CD14-positive monocyte (primary cell): Measurements from ENCODE around the gene FOXR1. TPM values are rescaled to one million over a fixed set of nuclear protein-coding genes. Genes with fewer than 3 reads are reported as not detected.

Experiments used
- DNase-seq, 3 donors: peaks; one replicate each; pipeline ENCODE4 v3.0.0-alpha.2; 2011 to 2022
- H2AFZ ChIP-seq: 2 replicates; pipeline ENCODE4 v1.6.0; 2012; ENCODE audit warnings: mild to moderate bottlenecking, low read depth, low read length, inconsistent platforms; ENCODE audit not compliant: insufficient read depth, poor library complexity, severe bottlenecking
- H3K27ac ChIP-seq, 2 donors: 1 replicate in 1 of 2; 2 replicates in 1 of 2; pipeline ENCODE4 v1.5.1; 2012 to 2013; ENCODE audit warnings: low read length in 2 of 2, control low read depth in 1 of 2, inconsistent platforms in 1 of 2, low read depth in 1 of 2, mild to moderate bottlenecking in 1 of 2
- H3K27me3 ChIP-seq, 2 donors: one replicate each; pipeline versions ENCODE4 v1.6.0 to v1.6.1; 2011 to 2013; ENCODE audit warnings: low read length in 2 of 2; ENCODE audit not compliant: control insufficient read depth in 2 of 2, insufficient read depth in 2 of 2
- H3K36me3 ChIP-seq, 2 donors: replicated peaks in 1 of 2; 1 replicate in 1 of 2; 2 replicates in 1 of 2; pipeline versions ENCODE4 v1.5.1 to v1.6.1; 2012 to 2013; ENCODE audit warnings: low read length in 2 of 2, control low read depth in 1 of 2, inconsistent platforms in 1 of 2, mild to moderate bottlenecking in 1 of 2; ENCODE audit not compliant: insufficient read depth in 2 of 2, control insufficient read depth in 1 of 2
- H3K4me1 ChIP-seq, 2 donors: 1 replicate in 1 of 2; 2 replicates in 1 of 2; pipeline versions ENCODE4 v1.5.1 to v1.6.1; 2012 to 2013; ENCODE audit warnings: low read length in 2 of 2, control low read depth in 1 of 2, inconsistent platforms in 1 of 2, mild to moderate bottlenecking in 1 of 2, moderate library complexity in 1 of 2; ENCODE audit not compliant: insufficient read depth in 2 of 2, control insufficient read depth in 1 of 2
- H3K4me2 ChIP-seq: replicated peaks from 2 replicates; pipeline ENCODE3; 2012; ENCODE audit warnings: low read length, moderate library complexity, mild to moderate bottlenecking; ENCODE audit not compliant: poor library complexity, severe bottlenecking; ENCODE audit errors: extremely low read depth
- H3K4me3 ChIP-seq, 3 experiments: fragments of 200-600 bp in 1 of 3; sonication (generic) in 1 of 3; replicated peaks in 1 of 3; 1 replicate in 2 of 3; 2 replicates in 1 of 3; pipeline ENCODE4 v1.5.1; 2011 to 2013; ENCODE audit warnings: low read length in 3 of 3, mild to moderate bottlenecking in 3 of 3, control low read depth in 2 of 3, low read depth in 2 of 3, inconsistent platforms in 1 of 3, moderate library complexity in 1 of 3
- H3K79me2 ChIP-seq: 2 replicates; pipeline ENCODE4 v1.6.0; 2012; ENCODE audit warnings: mild to moderate bottlenecking, control low read depth, inconsistent platforms, low read length, moderate library complexity; ENCODE audit not compliant: insufficient read depth
- H3K9ac ChIP-seq: 2 replicates; pipeline ENCODE4 v1.6.0; 2017; ENCODE audit warnings: low read length, mild to moderate bottlenecking; ENCODE audit not compliant: insufficient read depth, poor library complexity, severe bottlenecking
- H3K9me3 ChIP-seq, 2 donors: replicated peaks in 1 of 2; 1 replicate in 1 of 2; 2 replicates in 1 of 2; pipeline versions ENCODE4 v1.5.1 to v1.6.1; 2012 to 2013; ENCODE audit warnings: low read length in 2 of 2, control low read depth in 1 of 2; ENCODE audit not compliant: control insufficient read depth in 1 of 2, insufficient read depth in 1 of 2
- H4K20me1 ChIP-seq: 2 replicates; pipeline ENCODE4 v1.6.0; 2012; ENCODE audit warnings: mild to moderate bottlenecking, low read length, control low read depth, moderate library complexity; ENCODE audit not compliant: insufficient read depth
- H3K27ac Mint-ChIP-seq, 7 donors: one replicate each; pipeline ENCODE4 v1.8.0; 2020; ENCODE audit warnings: mild to moderate bottlenecking in 7 of 7, mixed read lengths in 7 of 7, moderate library complexity in 6 of 7, inconsistent platforms in 2 of 7
- H3K27me3 Mint-ChIP-seq, 3 donors: one replicate each; pipeline ENCODE4 v1.8.0; 2021 to 2022; ENCODE audit warnings: low read depth in 3 of 3, mild to moderate bottlenecking in 3 of 3, mixed read lengths in 3 of 3, moderate library complexity in 3 of 3, inconsistent platforms in 1 of 3
- H3K36me3 Mint-ChIP-seq, 2 donors: one replicate each; pipeline ENCODE4 v1.8.0; 2020; ENCODE audit warnings: mixed read lengths in 2 of 2, inconsistent platforms in 1 of 2, mild to moderate bottlenecking in 1 of 2
- H3K4me1 Mint-ChIP-seq: one replicate; pipeline ENCODE4 v1.8.0; 2020; ENCODE audit warnings: mild to moderate bottlenecking, mixed read lengths
- H3K4me3 Mint-ChIP-seq, 2 donors: one replicate each; pipeline ENCODE4 v1.8.0; 2020; ENCODE audit warnings: mild to moderate bottlenecking in 2 of 2, mixed read lengths in 2 of 2, moderate library complexity in 1 of 2
- H3K9me3 Mint-ChIP-seq, 7 donors: one replicate each; pipeline ENCODE4 v1.8.0; 2020 to 2022; ENCODE audit warnings: mixed read lengths in 7 of 7, mild to moderate bottlenecking in 6 of 7, moderate library complexity in 6 of 7, inconsistent platforms in 2 of 7
- CTCF ChIP-seq: fragments of 200-600 bp; IDR thresholded peaks from one replicate; pipeline ENCODE4 v1.8.0; 2022; ENCODE audit warnings: antibody characterized with exemption, mild to moderate bottlenecking
- WGBS: methylation state at CpG from one replicate; pipeline ENCODE4 v1.1.5; 2013; ENCODE audit warnings: missing lambda C conversion rate; ENCODE audit not compliant: insufficient coverage; 5-methylcytosine and 5-hydroxymethylcytosine counted together
- intact Hi-C, 2 donors: fragments of 100-400 bp; cut with micrococcal nuclease; formaldehyde crosslinking; loops; one replicate each; pipeline versions ENCODE4 v1.15.0 to v1.15.1; 2023
- polyA plus RNA-seq, 3 donors: library from polyadenylated mRNA; depleted of rRNA in 1 of 3; unstranded in 2 of 3; stranded (reverse) in 1 of 3; fragments of 300-500 nt in 2 of 3; fragments of >200 nt in 1 of 3; fragmentation: Illumina TruSeq in 2 of 3; gene quantifications; 1 replicate in 2 of 3; 2 replicates in 1 of 3; pipeline ENCODE4 v1.2.3, GENCODE V29; 2012 to 2021

The FOXR1 gene
- polyA plus RNA-seq, 3 donors, result not detected

GRCh38 chr11:119011476-119012053 is 40.0 kb downstream of the FOXR1 start:
- Histone ChIP-seq H3K27me3 (no peaks in the 10 kb centered on the region), H3K4me2 (no peak overlapping the region), H3K9ac (no peak overlapping the region), H3K79me2 (peaks cover 13% of the 10 kb centered on the region), H4K20me1 (no peaks in the 10 kb centered on the region), H3K9me3 (no peaks in the 10 kb centered on the region), H3K36me3 (peaks cover 73 to 93% of the 10 kb centered on the region in 2 donors), H3K4me3 (no peak overlapping the region), H2AFZ (no peak overlapping the region), H3K27ac (no peak overlapping the region), H3K4me1 (peaks cover 2 to 4% of the 10 kb centered on the region in 2 donors)
- peaks cover 3% of the 10 kb centered on the region for H3K4me1 Mint-ChIP-seq
- H3K27ac Mint-ChIP-seq, result peak overlapping the region in 2 of 7 donors; percentile 21 to 58
- DNase-seq, result no peak
- WGBS, result 100% methylated on average over 2 of the region's 6 CpGs
- H3K4me3 Mint-ChIP-seq, result no peak overlapping the region
- no peaks in the 10 kb centered on the region for H3K27me3 Mint-ChIP-seq
- H3K36me3 Mint-ChIP-seq, result peaks cover 71 to 90% of the 10 kb centered on the region in 2 donors
- no peaks in the 10 kb centered on the region for H3K9me3 Mint-ChIP-seq
- no peak for TF ChIP-seq CTCF
- intact Hi-C loops, result no loop called here

- 100% methylated on average over 1 of the region's 3 CpGs for WGBS
- H3K4me3 Mint-ChIP-seq, result no peak overlapping the region
- peak overlapping the region in 3 of 7 donors; percentile 2 to 84 (median 15) for H3K27ac Mint-ChIP-seq
- Histone ChIP-seq H3K36me3 (peaks cover 64 to 83% of the 10 kb centered on the region in 2 donors), H3K27ac (no peak overlapping the region), H3K27me3 (no peaks in the 10 kb centered on the region), H3K4me2 (no peak overlapping the region), H3K9ac (no peak overlapping the region), H3K9me3 (no peaks in the 10 kb centered on the region), H2AFZ (no peak overlapping the region), H4K20me1 (no peaks in the 10 kb centered on the region), H3K4me1 (peaks cover 14% of the 10 kb centered on the region in 2 donors), H3K79me2 (peaks cover 24% of the 10 kb centered on the region), H3K4me3 (no peak overlapping the region)
- DNase-seq, result no peak
- no peak for TF ChIP-seq CTCF
- no peaks in the 10 kb centered on the region for H3K27me3 Mint-ChIP-seq
- peaks cover 62 to 82% of the 10 kb centered on the region in 2 donors for H3K36me3 Mint-ChIP-seq
- peaks cover 13% of the 10 kb centered on the region for H3K4me1 Mint-ChIP-seq
- intact Hi-C loops, result no loop called here
- no peaks in the 10 kb centered on the region for H3K9me3 Mint-ChIP-seq
Observed at GRCh38 chr11:119012629-119013170, 41.1 kb downstream of the FOXR1 start.
